Adipocyte (in vitro differentiated cells): ENCODE results near the gene LIPE.

Experiments used
- DNase-seq: peaks from one replicate; pipeline ENCODE4 v3.0.0-alpha.2; 2015; ENCODE audit warnings: low read depth
- H3K27me3 ChIP-seq: replicated peaks from 2 replicates; pipeline ENCODE4 v1.7.0; 2013; ENCODE audit warnings: mild to moderate bottlenecking, low read length, moderate library complexity; ENCODE audit not compliant: control insufficient read depth, insufficient read depth
- H3K36me3 ChIP-seq: 2 replicates; pipeline ENCODE4 v1.7.0; 2013; ENCODE audit warnings: low read length, mild to moderate bottlenecking, moderate library complexity; ENCODE audit not compliant: control insufficient read depth, insufficient read depth, severe bottlenecking
- H3K4me1 ChIP-seq: 2 replicates; pipeline ENCODE4 v1.7.0; 2013; ENCODE audit warnings: mild to moderate bottlenecking, low read length, moderate library complexity; ENCODE audit not compliant: control insufficient read depth, insufficient read depth
- H3K4me3 ChIP-seq: 2 replicates; pipeline ENCODE4 v1.7.0; 2013; ENCODE audit warnings: mild to moderate bottlenecking, low read length, moderate library complexity
- H3K9ac ChIP-seq: 2 replicates; pipeline ENCODE4 v1.7.0; 2013; ENCODE audit warnings: mild to moderate bottlenecking, low read length, moderate library complexity
- H3K9me3 ChIP-seq: 2 replicates; pipeline ENCODE4 v1.7.0; 2013; ENCODE audit warnings: mild to moderate bottlenecking, low read length, moderate library complexity; ENCODE audit not compliant: control insufficient read depth

Gene LIPE

DNA sequence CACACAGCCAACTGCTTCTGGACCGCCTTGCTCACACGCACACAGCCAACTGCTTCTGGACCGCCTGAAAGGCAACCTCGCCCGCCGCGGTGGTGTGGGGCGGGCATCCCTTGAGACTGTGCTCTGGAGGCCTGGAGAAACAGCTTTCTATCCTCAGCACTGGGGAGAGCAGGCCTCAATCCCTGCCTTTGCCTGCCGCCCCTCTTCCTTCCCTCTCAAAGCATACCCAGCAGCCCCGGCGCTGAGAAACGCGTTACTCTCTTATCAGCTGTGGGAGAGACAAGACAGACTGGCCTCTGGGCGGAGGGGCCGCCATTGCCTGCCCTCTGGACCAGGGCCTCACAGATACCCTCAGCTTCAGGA lies 2.9 kb downstream of the LIPE start:
- H3K4me1 ChIP-seq = peaks cover 36% of the 10 kb centered on the region
- no peaks in the 10 kb centered on the region for H3K27me3 ChIP-seq
- no peak for DNase-seq
- H3K4me3 ChIP-seq = peak overlapping the region; percentile 85
- H3K9ac ChIP-seq = no peak overlapping the region
- no peaks in the 10 kb centered on the region for H3K36me3 ChIP-seq
- H3K9me3 ChIP-seq = no peaks in the 10 kb centered on the region

DNA sequence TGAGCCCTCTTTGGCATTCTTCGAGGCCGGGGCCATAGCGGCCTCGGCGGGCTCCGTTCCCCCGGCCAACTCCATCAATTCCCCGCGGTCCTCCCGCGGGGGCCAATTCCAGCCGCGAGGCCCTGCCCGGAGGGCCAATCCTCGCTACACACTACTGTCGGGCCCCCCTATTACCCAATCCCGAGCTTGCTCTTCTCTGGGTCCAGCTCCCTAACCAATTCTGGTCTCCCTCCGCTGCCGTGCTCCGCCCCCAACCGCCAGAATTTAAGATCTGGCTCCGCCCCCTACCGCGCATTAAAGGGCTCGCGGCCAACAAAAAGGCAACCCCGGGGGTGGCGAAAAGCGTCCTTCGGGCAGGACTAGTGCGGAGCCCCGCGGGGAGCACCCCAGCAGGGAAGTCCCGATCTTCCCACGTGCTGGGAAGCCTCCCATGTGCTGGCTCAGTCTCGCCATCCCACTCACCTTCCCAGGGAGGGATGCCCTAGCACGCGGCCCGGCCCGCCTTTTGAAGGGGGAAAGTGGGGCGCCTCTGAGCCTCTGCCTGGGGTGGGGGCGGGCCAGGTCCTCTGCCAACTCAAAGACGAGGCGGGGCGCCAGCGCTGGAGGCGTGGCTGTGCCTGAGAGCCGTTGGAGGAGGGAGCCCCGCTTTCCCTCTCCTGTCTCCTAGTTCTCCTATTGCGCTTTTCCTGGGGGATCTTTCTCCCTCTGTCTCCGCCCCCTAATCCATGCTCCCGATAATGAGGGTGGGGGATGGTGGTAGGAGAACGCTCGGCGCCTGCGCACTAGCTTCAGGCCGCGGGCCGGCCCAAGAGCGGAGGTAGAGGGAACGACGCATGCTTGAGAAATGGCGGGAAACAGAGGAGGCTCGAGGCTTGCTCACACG lies 3.5 kb downstream of the LIPE start:
- H3K27me3 ChIP-seq = no peaks in the 10 kb centered on the region

DNA sequence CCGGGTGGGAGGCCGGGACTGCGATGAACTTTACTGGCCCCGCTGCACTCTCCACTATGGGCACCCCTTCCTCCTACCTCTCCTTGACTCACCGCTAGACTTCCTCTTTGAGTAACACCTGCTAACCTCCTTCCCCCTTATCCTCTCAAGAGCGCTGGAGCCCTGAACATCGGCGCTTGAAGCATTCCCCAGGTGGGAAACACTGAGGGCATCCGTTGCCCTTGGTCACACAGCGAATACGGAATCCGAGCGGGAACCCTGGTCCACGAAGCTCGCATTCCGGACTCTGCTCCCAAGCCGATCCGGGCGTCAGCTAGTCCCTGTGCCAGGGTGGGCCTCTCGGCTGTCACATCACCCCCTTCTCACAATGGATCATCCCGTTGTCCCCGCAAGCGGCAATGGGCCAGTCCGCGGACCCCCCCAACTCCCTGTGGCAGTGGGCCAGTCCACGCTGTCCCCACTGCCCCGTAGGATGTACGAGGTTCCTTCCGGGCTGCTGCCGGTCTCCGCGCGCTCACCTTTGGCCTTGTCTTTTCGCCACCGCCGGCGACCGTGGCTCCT lies 4.2 kb downstream of the LIPE start:
- Histone ChIP-seq H3K36me3 (no peaks in the 10 kb centered on the region), H3K9me3 (no peaks in the 10 kb centered on the region), H3K9ac (peak overlapping the region; percentile 86), H3K4me1 (peaks cover 36% of the 10 kb centered on the region), H3K27me3 (no peaks in the 10 kb centered on the region), H3K4me3 (peak overlapping the region; percentile 85)
- DNase-seq = no peak

More for the DNA sequence above, 3.5 kb downstream of the LIPE start:
- H3K9ac ChIP-seq = peak overlapping the region; percentile 86
- H3K4me3 ChIP-seq = peak overlapping the region; percentile 85
- DNase-seq = peak; percentile 97
- H3K4me1 ChIP-seq = peaks cover 36% of the 10 kb centered on the region
- H3K9me3 ChIP-seq = no peaks in the 10 kb centered on the region
- no peaks in the 10 kb centered on the region for H3K36me3 ChIP-seq

DNA sequence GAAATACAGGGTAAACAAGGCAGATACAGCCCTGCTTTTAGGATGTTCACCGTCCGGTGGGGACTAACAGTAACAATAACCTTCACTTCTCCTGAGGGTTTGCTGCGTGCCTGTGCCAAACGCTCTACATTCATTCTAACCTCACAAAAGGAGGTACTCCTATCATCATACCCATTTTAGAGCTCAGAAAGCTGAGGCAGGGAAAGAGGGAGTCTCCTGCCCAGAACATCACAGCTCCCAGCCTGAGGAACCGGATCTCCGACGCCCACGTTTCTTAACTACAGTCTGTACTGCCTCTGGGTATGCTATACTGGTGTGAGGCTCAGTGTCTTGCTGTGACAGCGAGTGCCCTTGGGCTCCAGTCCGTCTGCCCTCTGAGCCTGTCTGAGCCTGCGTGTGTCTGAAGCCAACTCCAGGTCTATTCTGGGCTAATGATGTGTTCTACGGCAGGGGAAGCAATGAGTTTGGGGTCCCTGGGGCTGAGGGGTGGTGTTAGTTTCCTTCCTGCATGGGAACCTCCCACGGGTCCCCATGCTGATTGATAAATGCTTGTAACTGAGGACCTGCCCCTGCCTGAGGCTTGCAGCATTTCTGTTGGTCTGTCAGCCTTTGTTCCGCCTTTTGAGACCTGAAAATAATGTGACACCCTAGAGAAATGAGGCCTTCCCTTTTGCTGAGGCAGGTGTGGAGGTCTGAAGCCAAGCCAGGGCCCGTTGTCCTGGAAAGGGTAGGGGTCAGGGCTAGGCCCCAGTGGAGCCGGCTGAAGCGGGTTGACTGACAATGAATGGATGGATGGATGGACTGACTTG lies 4.9 kb downstream of the LIPE start:
- Histone ChIP-seq H3K36me3 (no peaks in the 10 kb centered on the region), H3K9me3 (no peaks in the 10 kb centered on the region), H3K4me3 (peak overlapping the region; percentile 85), H3K9ac (peak overlapping the region; percentile 86), H3K4me1 (peaks cover 36% of the 10 kb centered on the region), H3K27me3 (no peaks in the 10 kb centered on the region)
- DNase-seq = no peak

DNA sequence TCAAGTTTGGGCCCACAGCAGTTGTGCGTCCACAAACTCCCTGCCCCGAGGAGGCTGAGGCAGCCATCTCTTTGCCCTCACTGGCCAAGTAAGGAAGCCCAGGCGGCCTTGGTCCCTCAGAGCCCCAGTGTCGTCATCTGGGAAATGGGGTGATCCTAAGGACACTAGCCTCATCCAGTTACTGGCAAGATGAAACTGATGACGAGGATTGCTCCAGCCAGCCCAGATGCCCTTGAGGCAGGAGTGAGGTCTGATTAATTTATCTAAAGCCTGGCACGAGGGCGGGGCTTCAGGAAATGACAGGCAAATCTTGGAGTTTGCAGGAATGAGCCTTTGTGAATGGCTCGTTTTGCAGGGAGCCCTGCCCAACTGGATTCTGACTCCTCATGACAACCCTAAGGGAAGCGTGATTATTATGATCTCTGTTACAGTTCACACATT lies 5.6 kb downstream of the LIPE start:
- H3K27me3 ChIP-seq = no peaks in the 10 kb centered on the region
- DNase-seq = no peak
- peak overlapping the region; percentile 85 for H3K4me3 ChIP-seq
- peaks cover 36% of the 10 kb centered on the region for H3K4me1 ChIP-seq
- H3K9me3 ChIP-seq = no peaks in the 10 kb centered on the region
- peak overlapping the region; percentile 86 for H3K9ac ChIP-seq
- no peaks in the 10 kb centered on the region for H3K36me3 ChIP-seq

DNA sequence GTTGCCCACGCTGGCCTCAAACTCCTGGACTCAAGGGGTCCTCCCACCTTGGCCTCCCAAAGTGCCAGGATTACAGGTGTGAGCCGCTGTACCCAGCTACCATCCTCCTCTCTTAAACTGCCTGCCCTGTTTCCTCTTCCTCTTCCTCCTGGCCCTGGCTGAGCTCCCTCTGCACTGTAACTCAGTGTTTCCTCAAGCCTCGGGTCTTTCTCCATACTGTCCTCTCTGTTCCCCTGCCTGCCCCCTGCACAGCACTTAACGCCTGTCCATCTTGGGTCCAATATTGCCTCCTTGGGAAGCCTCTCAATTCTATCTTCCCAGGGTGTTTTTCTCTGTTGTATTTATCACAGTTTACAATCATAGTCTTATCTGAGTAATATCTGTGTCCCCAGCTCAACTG lies 6.1 kb downstream of the LIPE start:
- H3K4me3 ChIP-seq = peak overlapping the region; percentile 55
- peak overlapping the region; percentile 86 for H3K9ac ChIP-seq
- no peaks in the 10 kb centered on the region for H3K9me3 ChIP-seq
- peaks cover 36% of the 10 kb centered on the region for H3K4me1 ChIP-seq
- H3K27me3 ChIP-seq = no peaks in the 10 kb centered on the region
- no peaks in the 10 kb centered on the region for H3K36me3 ChIP-seq
- no peak for DNase-seq

DNA sequence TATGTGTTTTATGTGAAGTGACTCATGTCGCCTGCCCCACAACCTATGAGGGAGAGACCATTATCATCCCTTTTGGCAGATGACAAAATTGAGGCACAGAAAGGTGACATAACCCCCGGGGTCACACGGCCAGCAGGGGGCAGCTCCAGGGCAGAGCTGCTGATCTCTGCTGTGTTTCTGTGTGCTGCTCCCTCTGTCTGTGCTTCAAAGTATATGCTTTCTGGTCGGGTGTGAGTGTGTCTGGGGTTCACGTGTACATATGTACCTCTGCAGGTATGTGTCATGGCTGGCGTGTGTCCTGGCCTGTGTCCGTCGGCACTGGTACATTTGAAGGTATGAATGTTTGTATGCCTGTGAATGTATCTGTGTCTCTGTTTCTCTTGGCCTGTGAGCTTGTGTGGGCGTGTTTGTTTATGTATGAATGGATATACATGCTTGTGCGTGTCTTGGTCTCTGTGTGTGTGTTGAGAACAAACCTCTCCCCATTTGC lies 7.1 kb downstream of the LIPE start:
- H3K9me3 ChIP-seq = no peaks in the 10 kb centered on the region
- DNase-seq = peak; percentile 47
- H3K36me3 ChIP-seq = no peaks in the 10 kb centered on the region
- H3K4me3 ChIP-seq = peak overlapping the region; percentile 55
- H3K9ac ChIP-seq = peak overlapping the region; percentile 86
- H3K4me1 ChIP-seq = peaks cover 36% of the 10 kb centered on the region
- H3K27me3 ChIP-seq = no peaks in the 10 kb centered on the region

DNA sequence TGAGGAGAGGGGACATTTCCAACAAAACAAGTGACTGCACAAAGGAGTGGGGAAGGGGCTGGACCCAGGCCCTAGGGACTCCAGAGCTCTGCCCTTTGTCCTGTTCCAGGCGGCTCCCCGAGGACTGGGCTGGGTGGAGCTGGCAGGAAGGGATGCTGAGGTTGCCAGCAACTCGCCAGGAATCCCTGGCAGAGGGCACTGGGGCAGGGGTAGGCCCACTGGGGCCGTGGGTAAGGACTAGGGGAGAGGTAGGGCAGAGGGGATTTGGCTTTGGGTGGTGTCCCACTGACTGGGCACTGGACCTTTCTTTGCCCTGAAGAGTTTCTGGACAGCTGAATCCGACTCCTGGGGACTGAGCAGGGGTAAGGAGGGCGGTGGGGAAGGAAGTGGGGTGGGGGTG lies 7.9 kb downstream of the LIPE start:
- no peak for DNase-seq

DNA sequence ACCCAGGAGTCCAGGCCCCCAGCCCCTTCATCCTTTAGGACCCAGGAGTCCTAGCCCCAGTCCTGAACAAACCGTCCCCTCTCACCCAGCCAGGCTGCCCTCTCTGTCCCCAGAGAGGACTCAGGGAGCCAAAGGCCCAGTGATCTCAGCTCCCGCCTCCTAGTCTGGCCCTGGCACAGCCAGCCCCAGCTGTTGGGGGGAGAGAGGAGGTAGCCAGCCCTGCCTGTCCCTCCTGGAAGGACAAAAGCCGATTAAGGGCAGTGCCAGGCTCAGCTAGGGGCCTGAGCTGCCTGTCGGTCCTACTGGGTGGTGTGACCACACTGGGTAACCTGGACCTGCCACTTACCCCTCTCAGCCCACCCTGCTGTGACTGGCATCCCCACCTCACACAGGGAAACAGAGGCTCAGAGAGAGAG lies 14.5 kb downstream of the LIPE start:
- H3K4me1 ChIP-seq = peaks cover 18% of the 10 kb centered on the region
- peak overlapping the region; percentile 89 for H3K9ac ChIP-seq
- H3K4me3 ChIP-seq = peak overlapping the region; percentile 83
- DNase-seq = no peak
- H3K27me3 ChIP-seq = no peaks in the 10 kb centered on the region
- H3K9me3 ChIP-seq = no peaks in the 10 kb centered on the region
- H3K36me3 ChIP-seq = peaks cover 33% of the 10 kb centered on the region

More for the DNA sequence above, 7.9 kb downstream of the LIPE start:
- no peaks in the 10 kb centered on the region for H3K9me3 ChIP-seq
- H3K4me3 ChIP-seq = peak overlapping the region; percentile 55
- no peaks in the 10 kb centered on the region for H3K27me3 ChIP-seq
- H3K36me3 ChIP-seq = peaks cover 5% of the 10 kb centered on the region
- peaks cover 35% of the 10 kb centered on the region for H3K4me1 ChIP-seq
- peak overlapping the region; percentile 86 for H3K9ac ChIP-seq

DNA sequence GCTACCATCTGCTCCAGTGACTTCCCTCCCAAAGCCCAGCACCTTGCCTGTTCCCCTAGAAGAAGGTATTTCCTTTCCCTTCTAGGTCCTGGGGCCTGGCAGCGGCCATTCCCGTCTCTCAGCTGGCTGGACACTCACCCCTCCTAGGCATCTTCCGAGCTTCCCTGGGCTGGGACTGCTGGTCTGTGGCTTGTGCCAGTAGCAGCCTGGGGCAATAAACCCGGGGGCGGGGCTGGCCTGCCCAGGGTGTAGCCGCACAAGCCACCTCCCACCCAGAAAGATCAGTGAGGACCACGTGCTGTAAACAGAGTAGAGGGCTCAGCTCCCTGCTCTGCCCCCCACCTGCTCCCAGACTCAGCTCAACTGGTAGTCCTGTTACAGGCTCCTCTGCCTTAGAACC lies 15.0 kb downstream of the LIPE start:
- no peaks in the 10 kb centered on the region for H3K27me3 ChIP-seq
- DNase-seq = peak; percentile 29
- peaks cover 18% of the 10 kb centered on the region for H3K4me1 ChIP-seq
- H3K9me3 ChIP-seq = no peaks in the 10 kb centered on the region
- H3K4me3 ChIP-seq = peak overlapping the region; percentile 83
- peaks cover 38% of the 10 kb centered on the region for H3K36me3 ChIP-seq
- H3K9ac ChIP-seq = peak overlapping the region; percentile 89
